Measurements from ENCODE around the gene SLC14A1.
"Not testable (repeated sequence)": the region's sequence is repeated elsewhere in the genome, so short reads cannot be mapped to it uniquely, and the experiment has no call there.

Gene SLC14A1

GRCh38 chr18:45757005-45757404 lies 33.0 kb downstream of the SLC14A1 start:
- TF ChIP-seq CTCF (conservative IDR thresholded peaks at IDR 0.05): no peak
- no peak overlapping the region for H3K27ac ChIP-seq

GRCh38 chr18:45757644-45758043 lies 33.7 kb downstream of the SLC14A1 start:
- not testable (repeated sequence) for H3K27ac ChIP-seq

GRCh38 chr18:45760462-45761036 lies 36.6 kb downstream of the SLC14A1 start:
- H3K27ac ChIP-seq: no peak overlapping the region
- TF ChIP-seq CTCF (conservative IDR thresholded peaks at IDR 0.05): no peak

GRCh38 chr18:45761512-45762114 lies 37.6 kb downstream of the SLC14A1 start:
- no peak for TF ChIP-seq CTCF (conservative IDR thresholded peaks at IDR 0.05)
- no peak overlapping the region for H3K27ac ChIP-seq

- no peak overlapping the region; the same call in 1 of the 2 replicates for H3K27ac ChIP-seq
- TF ChIP-seq CTCF (conservative IDR thresholded peaks at IDR 0.05): no peak
These were observed 40.2 kb downstream of the SLC14A1 start for GRCh38 chr18:45764000-45764686.

GRCh38 chr18:45765796-45766195 lies 41.8 kb downstream of the SLC14A1 start:
- no peak for TF ChIP-seq CTCF (conservative IDR thresholded peaks at IDR 0.05)

GRCh38 chr18:45771587-45772480 lies 47.9 kb downstream of the SLC14A1 start:
- H3K27ac ChIP-seq: no peak overlapping the region

More at GRCh38 chr18:45765796-45766195, 41.8 kb downstream of the SLC14A1 start:
- no peak overlapping the region for H3K27ac ChIP-seq

More at GRCh38 chr18:45771587-45772480, 47.9 kb downstream of the SLC14A1 start:
- no peak for TF ChIP-seq CTCF (conservative IDR thresholded peaks at IDR 0.05)
